ENCODE results near the gene TAC3. TPM values are rescaled to one million over a fixed set of nuclear protein-coding genes. Genes with fewer than 3 reads are reported as not detected.

The TAC3 gene
- total RNA-seq, 1 donor from 2014 or later: not detected

DNA sequence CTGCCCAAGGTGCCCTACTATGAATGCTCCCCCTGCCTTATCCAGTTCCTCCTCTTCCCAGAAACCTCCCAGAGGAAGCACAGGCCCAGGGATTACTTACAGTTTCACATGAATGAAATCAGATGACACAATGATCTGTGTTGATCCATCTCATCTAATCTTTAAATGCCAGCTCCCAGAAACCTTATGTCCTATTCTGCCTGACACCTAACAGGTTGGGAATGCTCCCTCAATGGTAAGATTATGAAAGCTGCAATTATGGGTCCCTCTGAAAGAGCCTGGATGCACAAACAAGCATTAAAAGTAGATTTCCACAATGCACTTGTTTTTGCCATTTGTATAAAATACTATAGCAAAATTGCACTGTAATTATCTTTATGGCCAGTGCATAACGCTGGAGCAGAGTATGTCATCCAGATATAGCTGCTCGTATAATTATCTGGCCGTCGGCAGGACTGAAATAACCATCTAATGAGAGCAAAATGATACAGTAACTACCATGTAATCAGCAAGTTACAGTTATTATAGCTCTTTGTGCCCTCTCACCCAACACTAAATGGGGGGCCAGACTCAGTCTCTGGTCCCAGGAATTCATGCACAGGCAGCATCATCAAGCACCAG is 5.6 kb downstream of the TAC3 start:
- TF ChIP-seq, protein P1, sequence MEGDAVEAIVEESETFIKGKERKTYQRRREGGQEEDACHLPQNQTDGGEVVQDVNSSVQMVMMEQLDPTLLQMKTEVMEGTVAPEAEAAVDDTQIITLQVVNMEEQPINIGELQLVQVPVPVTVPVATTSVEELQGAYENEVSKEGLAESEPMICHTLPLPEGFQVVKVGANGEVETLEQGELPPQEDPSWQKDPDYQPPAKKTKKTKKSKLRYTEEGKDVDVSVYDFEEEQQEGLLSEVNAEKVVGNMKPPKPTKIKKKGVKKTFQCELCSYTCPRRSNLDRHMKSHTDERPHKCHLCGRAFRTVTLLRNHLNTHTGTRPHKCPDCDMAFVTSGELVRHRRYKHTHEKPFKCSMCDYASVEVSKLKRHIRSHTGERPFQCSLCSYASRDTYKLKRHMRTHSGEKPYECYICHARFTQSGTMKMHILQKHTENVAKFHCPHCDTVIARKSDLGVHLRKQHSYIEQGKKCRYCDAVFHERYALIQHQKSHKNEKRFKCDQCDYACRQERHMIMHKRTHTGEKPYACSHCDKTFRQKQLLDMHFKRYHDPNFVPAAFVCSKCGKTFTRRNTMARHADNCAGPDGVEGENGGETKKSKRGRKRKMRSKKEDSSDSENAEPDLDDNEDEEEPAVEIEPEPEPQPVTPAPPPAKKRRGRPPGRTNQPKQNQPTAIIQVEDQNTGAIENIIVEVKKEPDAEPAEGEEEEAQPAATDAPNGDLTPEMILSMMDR (IDR thresholded peaks at IDR 0.05): no peak
- peaks cover 2% of the 10 kb centered on the region for H3K27me3 ChIP-seq
- no peaks in the 10 kb centered on the region for H3K36me3 ChIP-seq
- H3K4me3 ChIP-seq: no peak overlapping the region
- intact Hi-C loops (cut with DNase I): no loop called here
- no peak for ATAC-seq
- H3K27ac ChIP-seq: no peak overlapping the region
- no peak for DNase-seq
- peaks cover 5% of the 10 kb centered on the region for H3K4me1 ChIP-seq
- no peaks in the 10 kb centered on the region for H3K9me3 ChIP-seq

GRCh38 chr12:57009949-57010626 is 6.2 kb downstream of the TAC3 start:
- intact Hi-C loops (cut with DNase I): no loop called here
- Histone ChIP-seq H3K27me3 (no peaks in the 10 kb centered on the region), H3K27ac (no peak overlapping the region), H3K9me3 (no peaks in the 10 kb centered on the region), H3K4me1 (peaks cover 9% of the 10 kb centered on the region), H3K4me3 (no peak overlapping the region), H3K36me3 (no peaks in the 10 kb centered on the region)
- DNase-seq (no peak), ATAC-seq (no peak)
- TF ChIP-seq, protein P1 (IDR thresholded peaks at IDR 0.05): no peak

DNA sequence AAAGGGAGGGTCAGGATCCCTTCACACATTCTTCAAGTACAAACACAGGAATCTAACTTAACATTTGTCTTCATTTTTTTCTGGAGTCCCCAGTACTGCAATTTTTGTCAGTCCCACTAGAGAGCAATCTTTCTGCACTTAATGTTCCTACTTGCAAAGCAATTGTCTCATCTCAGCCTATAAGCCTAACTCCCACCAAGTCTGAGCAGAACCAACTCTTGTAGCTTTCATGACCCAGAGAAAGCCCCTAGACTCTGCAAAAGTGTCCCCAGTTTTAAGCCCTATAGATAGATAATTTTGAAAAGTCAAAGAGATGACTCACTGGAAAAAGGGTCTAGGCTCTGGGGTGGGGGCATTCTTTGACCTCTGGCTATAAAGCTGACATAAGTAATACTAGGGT is 8.2 kb downstream of the TAC3 start:
- H3K9me3 ChIP-seq: no peaks in the 10 kb centered on the region
- no peak overlapping the region for H3K27ac ChIP-seq
- DNase-seq (no peak), ATAC-seq (peak; percentile 33)
- TF ChIP-seq, protein P1 (IDR thresholded peaks at IDR 0.05): peak; percentile 61
- H3K36me3 ChIP-seq: peaks cover 16% of the 10 kb centered on the region
- H3K4me1 ChIP-seq: peaks cover 13% of the 10 kb centered on the region
- intact Hi-C loops (cut with DNase I): no loop called here
- H3K27me3 ChIP-seq: no peaks in the 10 kb centered on the region
- H3K4me3 ChIP-seq: no peak overlapping the region

- DNase-seq (no peak), ATAC-seq (no peak)
- Histone ChIP-seq H3K4me3 (peak overlapping the region; percentile 42), H3K4me1 (peaks cover 14% of the 10 kb centered on the region), H3K9me3 (no peaks in the 10 kb centered on the region), H3K27ac (no peak overlapping the region), H3K27me3 (no peaks in the 10 kb centered on the region), H3K36me3 (peaks cover 28% of the 10 kb centered on the region)
- intact Hi-C loops (cut with DNase I): no loop called here
- TF ChIP-seq, protein P1 (IDR thresholded peaks at IDR 0.05): no peak
These were observed 9.4 kb downstream of the TAC3 start for GRCh38 chr12:57006809-57007475.

DNA sequence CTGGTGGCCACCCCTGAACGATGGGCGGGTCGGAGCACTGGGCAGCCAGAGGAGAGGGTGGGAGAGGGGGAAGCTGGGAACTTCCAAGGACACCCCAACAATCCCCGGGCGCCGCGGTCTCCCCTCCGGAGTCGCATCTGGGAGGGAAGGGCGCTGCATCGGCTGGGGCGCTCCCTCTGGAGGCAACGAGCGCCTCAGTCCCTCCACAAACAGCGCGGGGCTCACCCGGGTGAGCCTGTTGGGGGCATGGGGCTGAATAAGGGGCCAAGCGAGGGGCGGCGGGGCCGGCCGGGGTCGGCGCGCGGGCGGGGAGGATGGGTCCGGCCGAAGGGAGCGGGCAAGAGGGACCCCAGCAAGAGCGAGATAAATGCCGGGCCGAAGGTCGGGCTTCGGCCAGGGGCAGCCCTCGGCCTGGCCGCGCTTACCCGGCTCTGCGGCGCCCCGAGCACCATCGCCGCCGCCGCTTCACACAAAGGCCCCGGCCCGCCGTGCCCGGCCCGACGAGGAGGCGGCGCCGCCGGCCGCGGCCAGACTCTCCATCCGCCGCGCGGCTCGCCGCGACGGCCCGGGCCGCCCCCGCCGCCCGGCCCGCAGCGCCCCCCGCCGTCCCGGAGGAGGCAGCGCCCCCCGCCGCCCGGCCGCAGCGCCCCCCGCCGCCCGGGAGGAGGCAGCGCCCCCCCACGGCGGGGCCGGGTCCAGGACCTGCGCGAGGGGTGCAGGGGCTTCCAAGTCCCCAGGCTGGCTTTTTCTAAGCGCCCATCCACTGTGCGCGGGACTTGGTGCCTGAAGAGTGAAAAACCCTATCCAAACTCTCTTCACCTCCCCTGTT is 10.1 kb downstream of the TAC3 start, which contains the start of gene ZBTB39:
Gene ZBTB39, minus strand, starts transcription at position 567 of the 829 bp plus-strand sequence. CDS start 1,629 bp downstream, outside the sequence.
- H3K36me3 ChIP-seq: peaks cover 34% of the 10 kb centered on the region
- ATAC-seq (peak; percentile 92), DNase-seq (peak; percentile 83)
- H3K4me3 ChIP-seq: peak within 1 kb of the TSS; percentile 78
- no peaks in the 10 kb centered on the region for H3K27me3 ChIP-seq
- H3K9me3 ChIP-seq: no peaks in the 10 kb centered on the region
- intact Hi-C loops (cut with DNase I): no loop called here
- H3K27ac ChIP-seq: peak within 1 kb of the TSS; percentile 76
- TF ChIP-seq, protein P1 (IDR thresholded peaks at IDR 0.05): peak; percentile 56
- peaks cover 20% of the 10 kb centered on the region for H3K4me1 ChIP-seq
